ENCODE data around the gene SBNO2.

The SBNO2 gene

GRCh38 chr19:1151917-1152587 lies 22.0 kb downstream of the SBNO2 start:
- no peak for DNase-seq

GRCh38 chr19:1151037-1151724 lies 22.9 kb downstream of the SBNO2 start:
- no peak for DNase-seq

- DNase-seq: no peak
Observed at GRCh38 chr19:1150333-1151036, 23.6 kb downstream of the SBNO2 start.

GRCh38 chr19:1149259-1150045 lies 24.6 kb downstream of the SBNO2 start:
- DNase-seq: no peak

- no peak for DNase-seq
Observed at GRCh38 chr19:1147934-1148549, 26.0 kb downstream of the SBNO2 start.

- no peak for DNase-seq
Observed at GRCh38 chr19:1146858-1147780, 26.9 kb downstream of the SBNO2 start.

- no peak for DNase-seq
Observed at GRCh38 chr19:1146412-1146699, 27.7 kb downstream of the SBNO2 start.

GRCh38 chr19:1145635-1146411 lies 28.2 kb downstream of the SBNO2 start:
- no peak for DNase-seq

- no peak for DNase-seq
Observed at GRCh38 chr19:1144741-1145140, 29.3 kb downstream of the SBNO2 start.

GRCh38 chr19:1143828-1144399 lies 30.2 kb downstream of the SBNO2 start:
- DNase-seq: no peak

- no peak for DNase-seq
Observed at GRCh38 chr19:1141944-1142343, 32.1 kb downstream of the SBNO2 start.

- DNase-seq: no peak
Observed at GRCh38 chr19:1140272-1141027, 33.6 kb downstream of the SBNO2 start.

- DNase-seq: no peak
Observed at GRCh38 chr19:1139126-1139525, 34.9 kb downstream of the SBNO2 start.

GRCh38 chr19:1138121-1138520 lies 35.9 kb downstream of the SBNO2 start:
- no peak for DNase-seq

- DNase-seq: no peak
Observed at GRCh38 chr19:1136621-1137317, 37.3 kb downstream of the SBNO2 start.

GRCh38 chr19:1136201-1136600 lies 37.9 kb downstream of the SBNO2 start:
- no peak for DNase-seq

- DNase-seq: no peak
Observed at GRCh38 chr19:1135454-1135853, 38.6 kb downstream of the SBNO2 start.

GRCh38 chr19:1134431-1134830 lies 39.6 kb downstream of the SBNO2 start:
- no peak for DNase-seq

GRCh38 chr19:1133471-1133929 lies 40.6 kb downstream of the SBNO2 start:
- DNase-seq: peak; percentile 67 to 90 (median 72)
